HepG2 (cell line): ENCODE measurements around the gene BEST2. TPM values are rescaled to one million over a fixed set of nuclear protein-coding genes. Genes with fewer than 3 reads are reported as not detected.
A peak's percentile ranks its signal among the peaks of the same experiment; 100 is the strongest.

Experiments used
- BHLHE40 ChIP-seq: IDR thresholded peaks from 2 replicates; pipeline ENCODE4 v1.6.1; 2011; ENCODE audit warnings: low read length, improper control_type of control experiment
- DPF2 ChIP-seq: sonication (generic); formaldehyde crosslinking; IDR thresholded peaks from 2 replicates; pipeline ENCODE4 v1.4.0; 2020; ENCODE audit warnings: mild to moderate bottlenecking, low read depth, missing genetic modification reagents, borderline replicate concordance
- GATAD2A ChIP-seq: IDR thresholded peaks from 2 replicates; pipeline ENCODE4 v1.6.1; 2016
- HNRNPLL ChIP-seq: fragments of 200-400 bp; formaldehyde crosslinking; IDR thresholded peaks from 2 replicates; pipeline ENCODE4 v1.6.1; 2017; ENCODE audit warnings: mild to moderate bottlenecking, low read depth, low read length; ENCODE audit not compliant: poor library complexity, severe bottlenecking
- KDM4B ChIP-seq: sonication (generic); formaldehyde crosslinking; IDR thresholded peaks from 2 replicates; pipeline ENCODE4 v1.4.0; 2020; ENCODE audit warnings: missing genetic modification reagents
- MEF2D ChIP-seq: sonication (generic); formaldehyde crosslinking; IDR thresholded peaks from 2 replicates; pipeline ENCODE4 v1.5.1; 2020; ENCODE audit warnings: mild to moderate bottlenecking, missing genetic modification reagents
- NCOA5 ChIP-seq: sonication (generic); formaldehyde crosslinking; IDR thresholded peaks from 2 replicates; pipeline ENCODE4 v1.4.0; 2020; ENCODE audit warnings: missing genetic modification reagents
- NONO ChIP-seq, 2 experiments: fragments of 450-650 bp in 1 of 2; sonication (generic) in 1 of 2; formaldehyde crosslinking in 1 of 2; IDR thresholded peaks in 1 of 2; conservative IDR thresholded peaks in 1 of 2; 2 replicates each; pipeline versions ENCODE4 v1.6.1 to v1.8.0; 2017 to 2022; ENCODE audit warnings: mild to moderate bottlenecking in 1 of 2, missing genetic modification reagents in 1 of 2, moderate library complexity in 1 of 2
- NR2F6 ChIP-seq, 2 experiments: IDR thresholded peaks; 2 replicates each; pipeline ENCODE4 v1.6.1; 2016; ENCODE audit warnings: antibody characterized with exemption in 1 of 2, mild to moderate bottlenecking in 1 of 2
- PHF8 ChIP-seq: sonication (generic); formaldehyde crosslinking; IDR thresholded peaks from 2 replicates; pipeline ENCODE4 v1.5.0; 2020; ENCODE audit warnings: missing genetic modification reagents
- RARA ChIP-seq: IDR thresholded peaks from 2 replicates; pipeline ENCODE4 v1.6.1; 2016; ENCODE audit warnings: missing genetic modification reagents, missing compliant biosample characterization
- RFX3 ChIP-seq: IDR thresholded peaks from 2 replicates; pipeline ENCODE4 v1.6.1; 2016; ENCODE audit warnings: missing biosample characterization, missing genetic modification reagents
- TAF1 ChIP-seq: sonication (generic); formaldehyde crosslinking; IDR thresholded peaks from 2 replicates; pipeline ENCODE4 v1.4.0; 2020; ENCODE audit warnings: missing genetic modification reagents
- ZIK1 ChIP-seq: sonication (generic); formaldehyde crosslinking; IDR thresholded peaks from 2 replicates; pipeline ENCODE4 v1.5.0; 2020; ENCODE audit warnings: mild to moderate bottlenecking, low read depth, missing genetic modification reagents, borderline replicate concordance
- ZNF382 ChIP-seq: sonication (generic); formaldehyde crosslinking; IDR thresholded peaks from 2 replicates; pipeline ENCODE4 v1.5.0; 2020; ENCODE audit warnings: missing genetic modification reagents, mild to moderate bottlenecking, borderline replicate concordance
- ZNF530 ChIP-seq: sonication (generic); formaldehyde crosslinking; IDR thresholded peaks from 2 replicates; pipeline ENCODE4 v1.5.0; 2020; ENCODE audit warnings: low read depth, mild to moderate bottlenecking, missing genetic modification reagents
- polyA plus RNA-seq, 8 experiments: library from polyadenylated mRNA; depleted of rRNA in 3 of 8; stranded (reverse) in 7 of 8; unstranded in 1 of 8; fragments of >200 nt; fragmentation: Illumina TruSeq in 4 of 8; extraction: Trizol in 4 of 8; gene quantifications; 2 replicates each; pipeline versions ENCODE4 v1.2.1 to v1.2.3, GENCODE V29; 2011 to 2016; ENCODE audit warnings: low read depth in 4 of 8, missing spikeins in 1 of 8, mixed read lengths in 1 of 8; ENCODE audit not compliant: insufficient read depth in 1 of 8
- total RNA-seq, 5 experiments: library from RNA; depleted of rRNA; stranded (reverse); fragments of >200 nt; fragmentation: Illumina TruSeq; extraction: Trizol; gene quantifications; 2 replicates each; pipeline ENCODE4 v1.2.3, GENCODE V29; 2016; ENCODE audit warnings: low read depth in 1 of 5
- TF ChIP-seq, protein P1 (sequence below): sonication (generic); formaldehyde crosslinking; conservative IDR thresholded peaks from 2 replicates; pipeline ENCODE4 v1.4.0; 2020; ENCODE audit warnings: missing genetic modification reagents
- TF ChIP-seq, protein P2 (sequence below): sonication (generic); formaldehyde crosslinking; conservative IDR thresholded peaks from 2 replicates; pipeline ENCODE4 v1.4.0; 2020; ENCODE audit warnings: mild to moderate bottlenecking, missing genetic modification reagents, moderate library complexity
- TF ChIP-seq, protein P3 (sequence below): sonication (generic); formaldehyde crosslinking; IDR thresholded peaks from 2 replicates; pipeline ENCODE4 v1.4.0; 2020; ENCODE audit warnings: missing genetic modification reagents
- TF ChIP-seq, protein P4 (sequence below): sonication (generic); formaldehyde crosslinking; IDR thresholded peaks from 2 replicates; pipeline ENCODE4 v1.4.0; 2020; ENCODE audit warnings: mild to moderate bottlenecking, missing genetic modification reagents
- TF ChIP-seq, protein P5 (sequence below): IDR thresholded peaks from 2 replicates; pipeline ENCODE4 v1.6.1; 2016; ENCODE audit warnings: mild to moderate bottlenecking

BEST2 gene
- total and polyA plus RNA-seq, 2 of the 13 experiments (the other 11 are each of a cell fraction or from before 2014, with no cell fraction given) = not detected

DNA sequence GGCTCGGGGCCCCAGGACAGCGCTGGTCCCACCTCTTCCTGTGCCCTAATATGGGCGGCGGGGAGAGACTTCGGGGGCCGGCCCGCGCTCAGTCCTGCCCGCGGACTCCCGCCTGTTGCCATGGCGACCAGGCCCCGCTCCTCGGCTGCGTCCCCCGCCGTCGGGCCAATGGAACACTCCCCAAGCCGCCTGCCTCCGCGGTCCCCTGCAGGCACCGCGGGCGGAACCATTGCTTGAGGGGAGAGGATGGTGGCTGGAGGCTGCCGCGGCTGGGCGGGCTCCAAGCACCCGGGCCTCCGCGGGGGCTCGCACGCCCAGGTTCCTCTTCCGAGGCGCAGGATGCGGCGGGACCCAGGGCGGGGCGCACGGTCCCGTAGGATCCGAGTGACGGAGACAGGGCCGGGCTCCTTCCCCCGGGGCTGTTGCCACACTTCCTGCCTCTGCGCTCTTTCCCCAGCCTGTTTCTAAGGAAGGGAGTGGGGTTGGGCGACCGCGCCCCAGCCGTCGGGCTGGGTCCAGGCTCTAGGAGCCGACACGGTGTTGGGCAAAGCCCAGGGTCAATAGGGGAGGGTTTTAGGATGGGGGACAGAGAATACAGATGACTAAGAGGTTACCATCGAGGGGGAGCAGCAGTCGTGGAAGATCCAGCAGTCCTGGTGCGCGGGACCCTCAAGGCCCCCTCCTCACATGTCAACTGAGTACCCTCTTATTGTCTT lies 38.5 kb downstream of the BEST2 start (continued):
- TF ChIP-seq, protein P1, sequence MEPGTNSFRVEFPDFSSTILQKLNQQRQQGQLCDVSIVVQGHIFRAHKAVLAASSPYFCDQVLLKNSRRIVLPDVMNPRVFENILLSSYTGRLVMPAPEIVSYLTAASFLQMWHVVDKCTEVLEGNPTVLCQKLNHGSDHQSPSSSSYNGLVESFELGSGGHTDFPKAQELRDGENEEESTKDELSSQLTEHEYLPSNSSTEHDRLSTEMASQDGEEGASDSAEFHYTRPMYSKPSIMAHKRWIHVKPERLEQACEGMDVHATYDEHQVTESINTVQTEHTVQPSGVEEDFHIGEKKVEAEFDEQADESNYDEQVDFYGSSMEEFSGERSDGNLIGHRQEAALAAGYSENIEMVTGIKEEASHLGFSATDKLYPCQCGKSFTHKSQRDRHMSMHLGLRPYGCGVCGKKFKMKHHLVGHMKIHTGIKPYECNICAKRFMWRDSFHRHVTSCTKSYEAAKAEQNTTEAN (CRISPR knock-in tag) = 0 out of 2 replicates have a peak, but pooled peaks have one; percentile 8
- peak; percentile 33; the same call in 1 of the 2 replicates for TF ChIP-seq PHF8 (CRISPR knock-in tag)
- no peak for TF ChIP-seq GATAD2A (CRISPR knock-in tag)
- TF ChIP-seq, protein P2, sequence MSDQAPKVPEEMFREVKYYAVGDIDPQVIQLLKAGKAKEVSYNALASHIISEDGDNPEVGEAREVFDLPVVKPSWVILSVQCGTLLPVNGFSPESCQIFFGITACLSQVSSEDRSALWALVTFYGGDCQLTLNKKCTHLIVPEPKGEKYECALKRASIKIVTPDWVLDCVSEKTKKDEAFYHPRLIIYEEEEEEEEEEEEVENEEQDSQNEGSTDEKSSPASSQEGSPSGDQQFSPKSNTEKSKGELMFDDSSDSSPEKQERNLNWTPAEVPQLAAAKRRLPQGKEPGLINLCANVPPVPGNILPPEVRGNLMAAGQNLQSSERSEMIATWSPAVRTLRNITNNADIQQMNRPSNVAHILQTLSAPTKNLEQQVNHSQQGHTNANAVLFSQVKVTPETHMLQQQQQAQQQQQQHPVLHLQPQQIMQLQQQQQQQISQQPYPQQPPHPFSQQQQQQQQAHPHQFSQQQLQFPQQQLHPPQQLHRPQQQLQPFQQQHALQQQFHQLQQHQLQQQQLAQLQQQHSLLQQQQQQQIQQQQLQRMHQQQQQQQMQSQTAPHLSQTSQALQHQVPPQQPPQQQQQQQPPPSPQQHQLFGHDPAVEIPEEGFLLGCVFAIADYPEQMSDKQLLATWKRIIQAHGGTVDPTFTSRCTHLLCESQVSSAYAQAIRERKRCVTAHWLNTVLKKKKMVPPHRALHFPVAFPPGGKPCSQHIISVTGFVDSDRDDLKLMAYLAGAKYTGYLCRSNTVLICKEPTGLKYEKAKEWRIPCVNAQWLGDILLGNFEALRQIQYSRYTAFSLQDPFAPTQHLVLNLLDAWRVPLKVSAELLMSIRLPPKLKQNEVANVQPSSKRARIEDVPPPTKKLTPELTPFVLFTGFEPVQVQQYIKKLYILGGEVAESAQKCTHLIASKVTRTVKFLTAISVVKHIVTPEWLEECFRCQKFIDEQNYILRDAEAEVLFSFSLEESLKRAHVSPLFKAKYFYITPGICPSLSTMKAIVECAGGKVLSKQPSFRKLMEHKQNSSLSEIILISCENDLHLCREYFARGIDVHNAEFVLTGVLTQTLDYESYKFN (CRISPR knock-in tag) = peak; percentile 36; the same call in 1 of the 2 replicates
- TF ChIP-seq ZIK1 (CRISPR knock-in tag) = 0 out of 2 replicates have a peak, but pooled peaks have one; percentile 29
- no peak for TF ChIP-seq NR2F6 (IDR thresholded peaks at IDR 0.05)
- TF ChIP-seq NR2F6 (CRISPR knock-in tag; IDR thresholded peaks at IDR 0.05) = 0 out of 2 replicates have a peak, but pooled peaks have one; percentile 9
- TF ChIP-seq, protein P3, sequence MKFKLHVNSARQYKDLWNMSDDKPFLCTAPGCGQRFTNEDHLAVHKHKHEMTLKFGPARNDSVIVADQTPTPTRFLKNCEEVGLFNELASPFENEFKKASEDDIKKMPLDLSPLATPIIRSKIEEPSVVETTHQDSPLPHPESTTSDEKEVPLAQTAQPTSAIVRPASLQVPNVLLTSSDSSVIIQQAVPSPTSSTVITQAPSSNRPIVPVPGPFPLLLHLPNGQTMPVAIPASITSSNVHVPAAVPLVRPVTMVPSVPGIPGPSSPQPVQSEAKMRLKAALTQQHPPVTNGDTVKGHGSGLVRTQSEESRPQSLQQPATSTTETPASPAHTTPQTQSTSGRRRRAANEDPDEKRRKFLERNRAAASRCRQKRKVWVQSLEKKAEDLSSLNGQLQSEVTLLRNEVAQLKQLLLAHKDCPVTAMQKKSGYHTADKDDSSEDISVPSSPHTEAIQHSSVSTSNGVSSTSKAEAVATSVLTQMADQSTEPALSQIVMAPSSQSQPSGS (CRISPR knock-in tag) = peak; percentile 40; the same call in 1 of the 2 replicates
- TF ChIP-seq BHLHE40 = peak; percentile 91
- no peak for TF ChIP-seq DPF2 (CRISPR knock-in tag)
- TF ChIP-seq, protein P4, sequence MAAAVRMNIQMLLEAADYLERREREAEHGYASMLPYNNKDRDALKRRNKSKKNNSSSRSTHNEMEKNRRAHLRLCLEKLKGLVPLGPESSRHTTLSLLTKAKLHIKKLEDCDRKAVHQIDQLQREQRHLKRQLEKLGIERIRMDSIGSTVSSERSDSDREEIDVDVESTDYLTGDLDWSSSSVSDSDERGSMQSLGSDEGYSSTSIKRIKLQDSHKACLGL = peak; percentile 61; the same call in 1 of the 2 replicates
- no peak for TF ChIP-seq NONO (IDR thresholded peaks at IDR 0.05)
- 0 out of 2 replicates have a peak, but pooled peaks have one; percentile 38 for TF ChIP-seq NONO (CRISPR knock-in tag; conservative IDR thresholded peaks at IDR 0.05)
- TF ChIP-seq TAF1 = peak; percentile 56; the same call in 1 of the 2 replicates
- TF ChIP-seq NCOA5 = no peak
- no peak for TF ChIP-seq MEF2D (CRISPR knock-in tag)
- TF ChIP-seq, protein P5, sequence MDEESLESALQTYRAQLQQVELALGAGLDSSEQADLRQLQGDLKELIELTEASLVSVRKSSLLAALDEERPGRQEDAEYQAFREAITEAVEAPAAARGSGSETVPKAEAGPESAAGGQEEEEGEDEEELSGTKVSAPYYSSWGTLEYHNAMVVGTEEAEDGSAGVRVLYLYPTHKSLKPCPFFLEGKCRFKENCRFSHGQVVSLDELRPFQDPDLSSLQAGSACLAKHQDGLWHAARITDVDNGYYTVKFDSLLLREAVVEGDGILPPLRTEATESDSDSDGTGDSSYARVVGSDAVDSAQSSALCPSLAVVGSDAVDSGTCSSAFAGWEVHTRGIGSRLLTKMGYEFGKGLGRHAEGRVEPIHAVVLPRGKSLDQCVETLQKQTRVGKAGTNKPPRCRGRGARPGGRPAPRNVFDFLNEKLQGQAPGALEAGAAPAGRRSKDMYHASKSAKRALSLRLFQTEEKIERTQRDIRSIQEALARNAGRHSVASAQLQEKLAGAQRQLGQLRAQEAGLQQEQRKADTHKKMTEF (CRISPR knock-in tag) = peak; percentile 71; the same call in 1 of the 2 replicates
- no peak for TF ChIP-seq ZNF530 (CRISPR knock-in tag)
- peak; percentile 96 for TF ChIP-seq RFX3 (CRISPR knock-in tag)
- TF ChIP-seq KDM4B (CRISPR knock-in tag) = no peak
- TF ChIP-seq HNRNPLL = peak; percentile 95
- peak; percentile 27; the same call in 1 of the 2 replicates for TF ChIP-seq RARA (CRISPR knock-in tag)
- no peak for TF ChIP-seq ZNF382
